Lung (tissue), 12 donors: Measurements from ENCODE around the gene KLHL29. TPM values are rescaled to one million over a fixed set of nuclear protein-coding genes. Genes with fewer than 3 reads are reported as not detected.

Experiments
- ATAC-seq: fragments of 200-7000 bp; cut with Tn5 transposase; one replicate; pipeline ENCODE4 v1.9.1; 2020; ENCODE audit warnings: moderate number of reproducible peaks; ENCODE audit not compliant: insufficient read depth, low FRiP score
- DNase-seq, 3 donors: peaks; one replicate each; pipeline ENCODE4 v3.0.0-alpha.2; 2013 to 2017
- H3K27ac ChIP-seq, 2 donors: one replicate each; pipeline ENCODE4 v1.5.1; 2013; ENCODE audit warnings: mild to moderate bottlenecking in 2 of 2, moderate library complexity in 2 of 2, control low read depth in 1 of 2, inconsistent platforms in 1 of 2, low read depth in 1 of 2, low read length in 1 of 2
- H3K27me3 ChIP-seq, 3 donors: one replicate each; pipeline ENCODE4 v1.5.1; 2013; ENCODE audit warnings: low read length in 2 of 3; ENCODE audit not compliant: control insufficient read depth in 3 of 3, insufficient read depth in 3 of 3
- H3K36me3 ChIP-seq, 4 donors: one replicate each; pipeline ENCODE4 v1.5.1; 2013; ENCODE audit warnings: low read length in 4 of 4, mild to moderate bottlenecking in 1 of 4, moderate library complexity in 1 of 4; ENCODE audit not compliant: control insufficient read depth in 4 of 4, insufficient read depth in 4 of 4
- H3K4me1 ChIP-seq, 5 donors: one replicate each; pipeline ENCODE4 v1.5.1; 2013; ENCODE audit warnings: low read length in 5 of 5, mild to moderate bottlenecking in 2 of 5, moderate library complexity in 1 of 5; ENCODE audit not compliant: control insufficient read depth in 5 of 5, insufficient read depth in 5 of 5
- H3K4me3 ChIP-seq: one replicate; pipeline ENCODE4 v1.5.1; 2013; ENCODE audit warnings: mild to moderate bottlenecking, control low read depth, moderate library complexity
- H3K9ac ChIP-seq, 2 donors: one replicate each; pipeline ENCODE4 v1.5.1; 2013; ENCODE audit warnings: low read length in 2 of 2, control low read depth in 1 of 2; ENCODE audit not compliant: insufficient read depth in 1 of 2
- H3K9me3 ChIP-seq, 4 donors: one replicate each; pipeline ENCODE4 v1.5.1; 2013; ENCODE audit warnings: low read length in 3 of 4, mild to moderate bottlenecking in 1 of 4, moderate library complexity in 1 of 4; ENCODE audit not compliant: control insufficient read depth in 4 of 4, insufficient read depth in 3 of 4
- CTCF ChIP-seq: IDR thresholded peaks from 2 replicates; pipeline ENCODE4 v1.5.1; 2012; ENCODE audit warnings: mild to moderate bottlenecking; ENCODE audit errors: control extremely low read depth, extremely low read depth
- WGBS, 2 donors: extraction: QIAGEN DNeasy Blood & Tissue Kit; methylation state at CpG; one replicate each; pipeline ENCODE4 v1.1.7; 2013; 5-methylcytosine and 5-hydroxymethylcytosine counted together
- polyA plus RNA-seq, 2 donors: library from polyadenylated mRNA; stranded (reverse); fragments of 200-250 nt; gene quantifications; one replicate each; pipeline ENCODE4 v1.2.1, GENCODE V29; 2013
- total RNA-seq, 2 donors: library from RNA; depleted of rRNA in 1 of 2; stranded (reverse); fragments of >200 nt in 1 of 2; gene quantifications; one replicate each; pipeline ENCODE4 v1.2.1, GENCODE V29; 2014 to 2021
- donor health status: control.
- donor health status: control.
- donor health status: Bipolar disorder and iron deficiency.
- donor health status: healthy.
- donor health status: DM: yes; HTN: yes; CAD: no.

Gene KLHL29
- total and polyA plus RNA-seq, 4 donors = 2.7 to 16.2 (median 3.5) TPM

- DNase-seq = peak in 1 of 3 donors; percentile 44
- 26 to 48% methylated on average over 9 of the region's 9 CpGs for WGBS, 2 donors
- ATAC-seq = no peak
Measured at GRCh38 chr2:23452853-23453420, 68.0 kb downstream of the KLHL29 start.

GRCh38 chr2:23453432-23453831 lies 68.5 kb downstream of the KLHL29 start:
- DNase-seq (no peak), ATAC-seq (no peak)
- Histone ChIP-seq H3K9me3 (no peaks in the 10 kb centered on the region), H3K27ac (no peak overlapping the region), H3K4me3 (no peak overlapping the region), H3K4me1 (peaks cover 0 to 18% (median 6%) of the 10 kb centered on the region in 5 donors), H3K27me3 (no peaks in the 10 kb centered on the region), H3K36me3 (no peaks in the 10 kb centered on the region), H3K9ac (no peak overlapping the region)
- TF ChIP-seq CTCF = no peak
- 58 to 66% methylated on average over 8 of the region's 8 CpGs for WGBS, 2 donors

More at GRCh38 chr2:23452853-23453420, 68.0 kb downstream of the KLHL29 start:
- H3K27me3 ChIP-seq = no peaks in the 10 kb centered on the region
- H3K9ac ChIP-seq = no peak overlapping the region
- H3K4me1 ChIP-seq = peaks cover 0 to 18% (median 6%) of the 10 kb centered on the region in 5 donors
- no peaks in the 10 kb centered on the region for H3K9me3 ChIP-seq
- H3K4me3 ChIP-seq = no peak overlapping the region
- no peak for TF ChIP-seq CTCF
- H3K36me3 ChIP-seq = no peaks in the 10 kb centered on the region
- H3K27ac ChIP-seq = no peak overlapping the region

- no peak for DNase-seq
Measured at GRCh38 chr2:23453836-23454460, 69.0 kb downstream of the KLHL29 start.

More at GRCh38 chr2:23453836-23454460, 69.0 kb downstream of the KLHL29 start:
- WGBS, 2 donors = 58 to 66% methylated on average over 10 of the region's 10 CpGs
- H3K27ac ChIP-seq = no peak overlapping the region
- no peaks in the 10 kb centered on the region for H3K36me3 ChIP-seq
- H3K9ac ChIP-seq = no peak overlapping the region
- peaks cover 0 to 18% (median 6%) of the 10 kb centered on the region in 5 donors for H3K4me1 ChIP-seq
- no peak for TF ChIP-seq CTCF
- H3K9me3 ChIP-seq = no peaks in the 10 kb centered on the region
- H3K27me3 ChIP-seq = no peaks in the 10 kb centered on the region
- H3K4me3 ChIP-seq = no peak overlapping the region
- ATAC-seq = no peak
